HepG2 (cell line): ENCODE data around the gene TCTA. TPM values are rescaled to one million over a fixed set of nuclear protein-coding genes. Genes with fewer than 3 reads are reported as not detected.

ENCODE experiments used
- ATRX ChIP-seq: sonication (generic); formaldehyde crosslinking; IDR thresholded peaks from 2 replicates; pipeline ENCODE4 v1.4.0; 2020; ENCODE audit warnings: missing genetic modification reagents, borderline replicate concordance
- EEA1 ChIP-seq: sonication (generic); formaldehyde crosslinking; IDR thresholded peaks from 2 replicates; pipeline ENCODE4 v1.5.1; 2020; ENCODE audit warnings: mild to moderate bottlenecking, missing genetic modification reagents, borderline replicate concordance
- HOXA9 ChIP-seq: sonication (generic); formaldehyde crosslinking; IDR thresholded peaks from 2 replicates; pipeline ENCODE4 v1.8.1; 2022; ENCODE audit warnings: missing genetic modification reagents, mild to moderate bottlenecking, moderate library complexity, borderline replicate concordance
- RXRB ChIP-seq: IDR thresholded peaks from 2 replicates; pipeline ENCODE4 v1.6.1; 2016; ENCODE audit warnings: borderline replicate concordance, missing genetic modification reagents, missing compliant biosample characterization
- SRSF9 ChIP-seq: fragments of 200-400 bp; formaldehyde crosslinking; IDR thresholded peaks from 2 replicates; pipeline ENCODE4 v1.6.1; 2018; ENCODE audit warnings: borderline replicate concordance, mild to moderate bottlenecking, low read depth, low read length; ENCODE audit not compliant: insufficient read depth, poor library complexity, severe bottlenecking
- STAT5B ChIP-seq: sonication (generic); formaldehyde crosslinking; IDR thresholded peaks from 2 replicates; pipeline ENCODE4 v1.4.0; 2020; ENCODE audit warnings: missing genetic modification reagents
- ZNF451 ChIP-seq: sonication (generic); formaldehyde crosslinking; IDR thresholded peaks from 2 replicates; pipeline ENCODE4 v1.5.0; 2020; ENCODE audit warnings: mild to moderate bottlenecking, missing genetic modification reagents
- ZNF558 ChIP-seq: sonication (generic); formaldehyde crosslinking; IDR thresholded peaks from 2 replicates; pipeline ENCODE4 v1.9.0; 2022; ENCODE audit warnings: mild to moderate bottlenecking, missing genetic modification reagents, borderline replicate concordance
- ZSCAN29 ChIP-seq: sonication (generic); formaldehyde crosslinking; conservative IDR thresholded peaks from 2 replicates; pipeline ENCODE4 v1.4.0; 2020; ENCODE audit warnings: mild to moderate bottlenecking, missing genetic modification reagents
- polyA plus RNA-seq, 8 experiments: library from polyadenylated mRNA; depleted of rRNA in 3 of 8; stranded (reverse) in 7 of 8; unstranded in 1 of 8; fragments of >200 nt; fragmentation: Illumina TruSeq in 4 of 8; extraction: Trizol in 4 of 8; gene quantifications; 2 replicates each; pipeline versions ENCODE4 v1.2.1 to v1.2.3, GENCODE V29; 2011 to 2016; ENCODE audit warnings: low read depth in 4 of 8, missing spikeins in 1 of 8, mixed read lengths in 1 of 8; ENCODE audit not compliant: insufficient read depth in 1 of 8
- total RNA-seq, 5 experiments: library from RNA; depleted of rRNA; stranded (reverse); fragments of >200 nt; fragmentation: Illumina TruSeq; extraction: Trizol; gene quantifications; 2 replicates each; pipeline ENCODE4 v1.2.3, GENCODE V29; 2016; ENCODE audit warnings: low read depth in 1 of 5
- TF ChIP-seq, protein P1 (sequence below), 2 experiments: fragments of 450-650 bp in 1 of 2; sonication (generic) in 1 of 2; formaldehyde crosslinking in 1 of 2; IDR thresholded peaks; 2 replicates each; pipeline versions ENCODE4 v1.6.1 to v1.8.0; 2016 to 2022; ENCODE audit warnings: antibody characterized with exemption in 1 of 2, mild to moderate bottlenecking in 1 of 2, missing genetic modification reagents in 1 of 2
- TF ChIP-seq, protein P2 (sequence below): sonication (generic); formaldehyde crosslinking; IDR thresholded peaks from 2 replicates; pipeline ENCODE4 v1.4.0; 2020; ENCODE audit warnings: missing genetic modification reagents, borderline replicate concordance
- TF ChIP-seq, protein P3 (sequence below): sonication (generic); formaldehyde crosslinking; IDR thresholded peaks from 2 replicates; pipeline ENCODE4 v1.8.1; 2023; ENCODE audit warnings: mild to moderate bottlenecking, inconsistent platforms, moderate library complexity, missing genetic modification reagents, borderline replicate concordance

TCTA gene
- total and polyA plus RNA-seq, 2 of the 13 experiments (the other 11 are each of a cell fraction or from before 2014, with no cell fraction given), result 8.3 to 13.2 TPM

DNA sequence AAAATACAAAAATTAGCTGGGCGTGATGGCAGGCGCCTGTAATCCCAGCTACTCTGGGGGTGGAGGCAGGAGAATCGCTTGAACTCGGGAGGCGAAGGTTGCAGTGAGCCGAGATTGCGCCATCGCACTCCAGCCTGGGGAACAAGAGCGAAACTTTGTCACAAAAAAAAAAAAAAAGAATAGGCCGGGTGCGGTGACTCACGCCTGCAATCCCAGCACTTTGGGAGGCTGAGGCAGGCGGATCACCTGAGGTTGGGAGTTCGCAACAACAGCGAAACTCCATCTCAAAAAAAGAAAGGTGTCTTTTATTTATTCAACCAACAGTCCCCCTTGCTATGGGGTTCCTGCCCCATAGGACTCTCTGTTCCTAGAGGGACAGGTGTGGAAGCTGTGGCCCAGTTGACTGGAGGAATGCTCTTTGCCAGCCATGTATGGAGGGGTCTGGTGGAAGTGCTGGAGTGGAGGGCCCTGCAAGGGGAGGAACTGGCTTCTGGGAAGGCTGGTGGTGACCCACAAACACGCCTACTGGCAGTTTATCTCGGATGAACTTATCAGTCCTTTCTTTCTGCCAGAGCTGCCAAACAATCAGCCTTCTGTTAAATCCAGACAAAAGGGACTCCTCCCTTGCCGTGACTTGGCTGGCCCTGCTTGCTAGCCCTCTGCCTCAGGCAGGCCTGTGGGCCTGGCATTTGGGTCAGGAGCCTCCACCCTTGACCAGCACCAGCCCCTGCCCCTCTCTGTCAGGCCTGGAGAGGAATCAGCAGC lies 53.2 kb downstream of the TCTA start (continued):
- TF ChIP-seq, protein P1, sequence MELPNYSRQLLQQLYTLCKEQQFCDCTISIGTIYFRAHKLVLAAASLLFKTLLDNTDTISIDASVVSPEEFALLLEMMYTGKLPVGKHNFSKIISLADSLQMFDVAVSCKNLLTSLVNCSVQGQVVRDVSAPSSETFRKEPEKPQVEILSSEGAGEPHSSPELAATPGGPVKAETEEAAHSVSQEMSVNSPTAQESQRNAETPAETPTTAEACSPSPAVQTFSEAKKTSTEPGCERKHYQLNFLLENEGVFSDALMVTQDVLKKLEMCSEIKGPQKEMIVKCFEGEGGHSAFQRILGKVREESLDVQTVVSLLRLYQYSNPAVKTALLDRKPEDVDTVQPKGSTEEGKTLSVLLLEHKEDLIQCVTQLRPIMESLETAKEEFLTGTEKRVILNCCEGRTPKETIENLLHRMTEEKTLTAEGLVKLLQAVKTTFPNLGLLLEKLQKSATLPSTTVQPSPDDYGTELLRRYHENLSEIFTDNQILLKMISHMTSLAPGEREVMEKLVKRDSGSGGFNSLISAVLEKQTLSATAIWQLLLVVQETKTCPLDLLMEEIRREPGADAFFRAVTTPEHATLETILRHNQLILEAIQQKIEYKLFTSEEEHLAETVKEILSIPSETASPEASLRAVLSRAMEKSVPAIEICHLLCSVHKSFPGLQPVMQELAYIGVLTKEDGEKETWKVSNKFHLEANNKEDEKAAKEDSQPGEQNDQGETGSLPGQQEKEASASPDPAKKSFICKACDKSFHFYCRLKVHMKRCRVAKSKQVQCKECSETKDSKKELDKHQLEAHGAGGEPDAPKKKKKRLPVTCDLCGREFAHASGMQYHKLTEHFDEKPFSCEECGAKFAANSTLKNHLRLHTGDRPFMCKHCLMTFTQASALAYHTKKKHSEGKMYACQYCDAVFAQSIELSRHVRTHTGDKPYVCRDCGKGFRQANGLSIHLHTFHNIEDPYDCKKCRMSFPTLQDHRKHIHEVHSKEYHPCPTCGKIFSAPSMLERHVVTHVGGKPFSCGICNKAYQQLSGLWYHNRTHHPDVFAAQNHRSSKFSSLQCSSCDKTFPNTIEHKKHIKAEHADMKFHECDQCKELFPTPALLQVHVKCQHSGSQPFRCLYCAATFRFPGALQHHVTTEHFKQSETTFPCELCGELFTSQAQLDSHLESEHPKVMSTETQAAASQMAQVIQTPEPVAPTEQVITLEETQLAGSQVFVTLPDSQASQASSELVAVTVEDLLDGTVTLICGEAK (IDR thresholded peaks at IDR 0.05), result no peak
- TF ChIP-seq, protein P1 (CRISPR knock-in tag; IDR thresholded peaks at IDR 0.05), result no peak
- TF ChIP-seq STAT5B (CRISPR knock-in tag) (no peak), ZSCAN29 (CRISPR knock-in tag) (no peak), SRSF9 (no peak), EEA1 (CRISPR knock-in tag) (no peak), ZNF558 (CRISPR knock-in tag) (no peak), HOXA9 (no peak), ZNF451 (CRISPR knock-in tag) (no peak), RXRB (CRISPR knock-in tag) (no peak; the same call in 1 of the 2 replicates), ATRX (CRISPR knock-in tag) (no peak)
- TF ChIP-seq, protein P2, sequence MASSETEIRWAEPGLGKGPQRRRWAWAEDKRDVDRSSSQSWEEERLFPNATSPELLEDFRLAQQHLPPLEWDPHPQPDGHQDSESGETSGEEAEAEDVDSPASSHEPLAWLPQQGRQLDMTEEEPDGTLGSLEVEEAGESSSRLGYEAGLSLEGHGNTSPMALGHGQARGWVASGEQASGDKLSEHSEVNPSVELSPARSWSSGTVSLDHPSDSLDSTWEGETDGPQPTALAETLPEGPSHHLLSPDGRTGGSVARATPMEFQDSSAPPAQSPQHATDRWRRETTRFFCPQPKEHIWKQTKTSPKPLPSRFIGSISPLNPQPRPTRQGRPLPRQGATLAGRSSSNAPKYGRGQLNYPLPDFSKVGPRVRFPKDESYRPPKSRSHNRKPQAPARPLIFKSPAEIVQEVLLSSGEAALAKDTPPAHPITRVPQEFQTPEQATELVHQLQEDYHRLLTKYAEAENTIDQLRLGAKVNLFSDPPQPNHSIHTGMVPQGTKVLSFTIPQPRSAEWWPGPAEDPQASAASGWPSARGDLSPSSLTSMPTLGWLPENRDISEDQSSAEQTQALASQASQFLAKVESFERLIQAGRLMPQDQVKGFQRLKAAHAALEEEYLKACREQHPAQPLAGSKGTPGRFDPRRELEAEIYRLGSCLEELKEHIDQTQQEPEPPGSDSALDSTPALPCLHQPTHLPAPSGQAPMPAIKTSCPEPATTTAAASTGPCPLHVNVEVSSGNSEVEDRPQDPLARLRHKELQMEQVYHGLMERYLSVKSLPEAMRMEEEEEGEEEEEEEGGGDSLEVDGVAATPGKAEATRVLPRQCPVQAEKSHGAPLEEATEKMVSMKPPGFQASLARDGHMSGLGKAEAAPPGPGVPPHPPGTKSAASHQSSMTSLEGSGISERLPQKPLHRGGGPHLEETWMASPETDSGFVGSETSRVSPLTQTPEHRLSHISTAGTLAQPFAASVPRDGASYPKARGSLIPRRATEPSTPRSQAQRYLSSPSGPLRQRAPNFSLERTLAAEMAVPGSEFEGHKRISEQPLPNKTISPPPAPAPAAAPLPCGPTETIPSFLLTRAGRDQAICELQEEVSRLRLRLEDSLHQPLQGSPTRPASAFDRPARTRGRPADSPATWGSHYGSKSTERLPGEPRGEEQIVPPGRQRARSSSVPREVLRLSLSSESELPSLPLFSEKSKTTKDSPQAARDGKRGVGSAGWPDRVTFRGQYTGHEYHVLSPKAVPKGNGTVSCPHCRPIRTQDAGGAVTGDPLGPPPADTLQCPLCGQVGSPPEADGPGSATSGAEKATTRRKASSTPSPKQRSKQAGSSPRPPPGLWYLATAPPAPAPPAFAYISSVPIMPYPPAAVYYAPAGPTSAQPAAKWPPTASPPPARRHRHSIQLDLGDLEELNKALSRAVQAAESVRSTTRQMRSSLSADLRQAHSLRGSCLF (CRISPR knock-in tag), result no peak
- TF ChIP-seq, protein P3, sequence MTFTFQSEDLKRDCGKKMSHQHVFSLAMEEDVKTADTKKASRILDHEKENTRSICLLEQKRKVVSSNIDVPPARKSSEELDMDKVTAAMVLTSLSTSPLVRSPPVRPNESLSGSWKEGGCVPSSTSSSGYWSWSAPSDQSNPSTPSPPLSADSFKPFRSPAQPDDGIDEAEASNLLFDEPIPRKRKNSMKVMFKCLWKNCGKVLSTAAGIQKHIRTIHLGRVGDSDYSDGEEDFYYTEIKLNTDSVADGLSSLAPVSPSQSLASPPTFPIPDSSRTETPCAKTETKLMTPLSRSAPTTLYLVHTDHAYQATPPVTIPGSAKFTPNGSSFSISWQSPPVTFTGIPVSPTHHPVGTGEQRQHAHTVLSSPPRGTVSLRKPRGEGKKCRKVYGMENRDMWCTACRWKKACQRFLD, result no peak
